Coronary artery (tissue), 2 donors: ENCODE results near the gene ATG4D.
"Not testable (repeated sequence)": the region's sequence is repeated elsewhere in the genome, so short reads cannot be mapped to it uniquely, and the experiment has no call there.

Experiments used
- DNase-seq: peaks from one replicate; pipeline ENCODE4 v3.0.0-alpha.2; 2017; ENCODE audit warnings: low spot score
- H3K27ac ChIP-seq, 2 donors: fragments of 200-600 bp; sonication (generic); one replicate each; pipeline ENCODE4 v1.5.1; 2016 to 2019
- H3K4me3 ChIP-seq: fragments of 200-600 bp; sonication (generic); 2 replicates; pipeline ENCODE4 v1.5.1; 2016; ENCODE audit warnings: mild to moderate bottlenecking, moderate library complexity
- CTCF ChIP-seq: fragments of 200-600 bp; sonication (generic); IDR thresholded peaks from one replicate; pipeline ENCODE4 v1.5.1; 2019; ENCODE audit warnings: antibody characterized with exemption

ATG4D gene

GRCh38 chr19:10519421-10519820 is 24.3 kb upstream of the ATG4D start:
- H3K4me3 ChIP-seq, result no peak overlapping the region
- TF ChIP-seq CTCF, result no peak
- no peak overlapping the region for H3K27ac ChIP-seq
- DNase-seq, result no peak

- DNase-seq, result no peak
- H3K27ac ChIP-seq, result no peak overlapping the region
- H3K4me3 ChIP-seq, result no peak overlapping the region
- TF ChIP-seq CTCF, result no peak
These were observed 22.9 kb upstream of the ATG4D start for GRCh38 chr19:10520652-10521318.

- H3K4me3 ChIP-seq, result no peak overlapping the region
- no peak overlapping the region for H3K27ac ChIP-seq
- TF ChIP-seq CTCF, result no peak
- DNase-seq, result no peak
These were observed 22.1 kb upstream of the ATG4D start for GRCh38 chr19:10521461-10522171.

GRCh38 chr19:10523135-10523636 is 20.5 kb upstream of the ATG4D start:
- no peak for TF ChIP-seq CTCF
- Histone ChIP-seq H3K27ac (no peak overlapping the region), H3K4me3 (no peak overlapping the region)
- no peak for DNase-seq

- no peak for DNase-seq
- TF ChIP-seq CTCF, result no peak
- Histone ChIP-seq H3K4me3 (no peak overlapping the region), H3K27ac (no peak overlapping the region)
These were observed 18.1 kb upstream of the ATG4D start for GRCh38 chr19:10525636-10526035.

GRCh38 chr19:10526887-10527286 is 16.8 kb upstream of the ATG4D start:
- DNase-seq, H3K27ac ChIP-seq: not testable (repeated sequence)

GRCh38 chr19:10532457-10532856 is 11.2 kb upstream of the ATG4D start:
- Histone ChIP-seq H3K27ac (no peak overlapping the region), H3K4me3 (no peak overlapping the region)
- TF ChIP-seq CTCF, result no peak
- DNase-seq, result no peak

More at GRCh38 chr19:10526887-10527286, 16.8 kb upstream of the ATG4D start:
- not testable (repeated sequence) for H3K4me3 ChIP-seq
